GM12878 (cell line): ENCODE measurements around the gene SGIP1. TPM values are rescaled to one million over a fixed set of nuclear protein-coding genes. Genes with fewer than 3 reads are reported as not detected.

Experiments
- ATAC-seq: fragments of 200-7000 bp; cut with Tn5 transposase; 3 replicates; pipeline ENCODE4 v1.9.1; 2020; ENCODE audit warnings: mild to moderate bottlenecking, moderate library complexity
- BruUV-seq: library from RNA; stranded (reverse); fragments of 400-500 nt; replicated peaks from 2 replicates; lab custom pipeline; 2021; lab: Mats Ljungman, UMichigan
- CTCF ChIA-PET: fragments of 300-600 bp; sonication (Branson Sonifier 250); formaldehyde crosslinking; extraction: SDS; loops from one replicate; lab custom pipeline; 2021; ENCODE audit warnings: inconsistent platforms; lab: Yijun Ruan, JAX
- POLR2A ChIA-PET: fragments of 350-600 bp; formaldehyde crosslinking; extraction: SDS; loops from one replicate; lab custom pipeline; 2021; ENCODE audit warnings: inconsistent platforms; lab: Charles Lee
- RAD21 ChIA-PET: fragments of 300-600 bp; sonication (Branson Sonifier 250); formaldehyde crosslinking; loops from one replicate; lab custom pipeline; 2023; ENCODE audit warnings: antibody characterized with exemption; ENCODE audit not compliant: unreplicated experiment; lab: Charles Lee
- SMC1A ChIA-PET: fragments of 300-600 bp; sonication (Branson Sonifier 250); formaldehyde crosslinking; loops from one replicate; lab custom pipeline; 2023; ENCODE audit not compliant: unreplicated experiment, uncharacterized antibody; lab: Charles Lee
- DNase-seq: peaks from one replicate; pipeline ENCODE4 v3.0.0-alpha.2; 2011; ENCODE audit warnings: low read depth, low spot score
- FAIRE-seq: peaks from 3 replicates; lab custom pipeline; 2011; peaks lifted over from hg19 to GRCh38; lab: Jason Lieb, UNC
- H2AFZ ChIP-seq: 2 replicates; pipeline ENCODE4 v1.6.0; 2011; ENCODE audit warnings: low read depth, low read length, control low read depth; ENCODE audit not compliant: control insufficient read depth
- H3K27ac ChIP-seq: 2 replicates; pipeline ENCODE4 v1.5.1; 2011; ENCODE audit warnings: control low read depth; ENCODE audit not compliant: control insufficient read depth, insufficient read depth
- H3K27me3 ChIP-seq, 2 experiments: replicated peaks in 1 of 2; 2 replicates each; pipeline versions ENCODE4 v1.6.0 to v1.6.1; 2011; ENCODE audit warnings: low read length in 1 of 2; ENCODE audit not compliant: control insufficient read depth in 2 of 2, insufficient read depth in 2 of 2
- H3K36me3 ChIP-seq, 2 experiments: 2 replicates each; pipeline ENCODE4 v1.5.1; 2011; ENCODE audit warnings: low read length in 1 of 2; ENCODE audit not compliant: control insufficient read depth in 2 of 2, insufficient read depth in 2 of 2
- H3K4me1 ChIP-seq: 2 replicates; pipeline ENCODE4 v1.6.1; 2011; ENCODE audit warnings: mild to moderate bottlenecking, low read length, moderate library complexity, mixed read lengths; ENCODE audit not compliant: control insufficient read depth, insufficient read depth
- H3K4me2 ChIP-seq: 2 replicates; pipeline ENCODE4 v1.6.0; 2011; ENCODE audit warnings: control low read depth; ENCODE audit not compliant: control insufficient read depth, insufficient read depth
- H3K4me3 ChIP-seq: fragments of 200-600 bp; sonication (generic); 2 replicates; pipeline ENCODE4 v1.5.1; 2016
- H3K79me2 ChIP-seq: 2 replicates; pipeline ENCODE4 v1.6.0; 2011; ENCODE audit warnings: low read length; ENCODE audit not compliant: control insufficient read depth, insufficient read depth
- H3K9ac ChIP-seq: 2 replicates; pipeline ENCODE4 v1.8.0; 2011; ENCODE audit warnings: low read length, control low read depth, mixed read lengths; ENCODE audit not compliant: control insufficient read depth, insufficient read depth
- H3K9me3 ChIP-seq: replicated peaks from 3 replicates; pipeline ENCODE4 v1.5.1; 2011; ENCODE audit warnings: mild to moderate bottlenecking, low read length; ENCODE audit not compliant: control insufficient read depth, insufficient read depth
- H4K20me1 ChIP-seq: 2 replicates; pipeline ENCODE4 v1.6.0; 2011; ENCODE audit not compliant: control insufficient read depth, insufficient read depth
- IRF5 ChIP-seq: fragments of 450-650 bp; IDR thresholded peaks from 2 replicates; pipeline ENCODE4 v1.6.1; 2017; ENCODE audit warnings: borderline replicate concordance
- MEF2B ChIP-seq: fragments of 450-650 bp; IDR thresholded peaks from 2 replicates; pipeline ENCODE4 v1.6.1; 2018; ENCODE audit warnings: mild to moderate bottlenecking, moderate library complexity; ENCODE audit not compliant: partially characterized antibody, poor library complexity, severe bottlenecking
- MYC ChIP-seq: IDR thresholded peaks from 2 replicates; pipeline ENCODE4 v1.6.1; 2011; ENCODE audit warnings: mild to moderate bottlenecking, low read length, moderate library complexity, inconsistent platforms; ENCODE audit not compliant: insufficient read depth, insufficient replicate concordance, insufficient read length, severe bottlenecking
- SRF ChIP-seq, 2 experiments: IDR thresholded peaks; 2 replicates each; pipeline ENCODE4 v1.6.1; 2011; ENCODE audit warnings: low read depth in 2 of 2, low read length in 2 of 2, mild to moderate bottlenecking in 1 of 2, moderate library complexity in 1 of 2
- ZSCAN29 ChIP-seq: fragments of 450-650 bp; IDR thresholded peaks from 2 replicates; pipeline ENCODE4 v1.6.1; 2017; ENCODE audit warnings: mild to moderate bottlenecking, moderate library complexity
- WGBS: methylation state at CpG from one replicate; pipeline ENCODE4 v1.1.6; 2016; ENCODE audit warnings: low lambda C conversion rate; ENCODE audit not compliant: insufficient replicate concordance, insufficient coverage; ENCODE audit errors: missing lambda C conversion rate; 5-methylcytosine and 5-hydroxymethylcytosine counted together
- in situ Hi-C: fragments of 300-500 bp; cut with MboI; formaldehyde crosslinking; loops from 9 replicates; pipeline ENCODE4 v1.14.3; 2018; ENCODE audit warnings: mixed read lengths
- intact Hi-C: fragments of 100-400 bp; cut with micrococcal nuclease; formaldehyde crosslinking; loops from one replicate; pipeline ENCODE4 v1.14.2; 2022; ENCODE audit not compliant: unreplicated experiment
- polyA plus RNA-seq, 11 experiments: library from polyadenylated mRNA; depleted of rRNA in 4 of 11; unstranded in 6 of 11; stranded (reverse) in 5 of 11; fragments of >200 nt; fragmentation: Nextera tagmentation in 4 of 11; fragmentation: Illumina TruSeq in 1 of 11; extraction: Ambion mirVana in 4 of 11; extraction: Trizol in 1 of 11; gene quantifications; 1 replicate in 1 of 11; 2 replicates in 10 of 11; pipeline versions ENCODE4 v1.2.1 to v1.2.3, GENCODE V29; 2011 to 2016; ENCODE audit warnings: inconsistent platforms in 2 of 11, missing spikeins in 2 of 11, low read depth in 1 of 11
- total RNA-seq, 4 experiments: library from RNA; depleted of rRNA in 3 of 4; stranded (reverse); fragments of >200 nt in 3 of 4; fragmentation: Illumina TruSeq in 1 of 4; extraction: Trizol in 1 of 4; gene quantifications; 2 replicates each; pipeline versions ENCODE4 v1.2.1 to v1.2.3, GENCODE V29; 2013 to 2021

The SGIP1 gene
- total and polyA plus RNA-seq, 10 of the 15 experiments (the other 5 are each of a cell fraction or from before 2014, with no cell fraction given): 0.15 TPM; not detected in 9

- H3K9me3 ChIP-seq: no peaks in the 10 kb centered on the region
- H3K4me3 ChIP-seq: no peak overlapping the region
- ATAC-seq: no peak
- no peak overlapping the region for H3K9ac ChIP-seq
- H3K79me2 ChIP-seq: no peaks in the 10 kb centered on the region
- no peak for DNase-seq
- H4K20me1 ChIP-seq: no peaks in the 10 kb centered on the region
- TF ChIP-seq ZSCAN29: no peak
- no peak for TF ChIP-seq SRF (IDR thresholded peaks at IDR 0.05; ENCODE audit: low read depth in 2 of 2, low read length in 2 of 2)
- TF ChIP-seq MYC: no peak
- no peak for TF ChIP-seq IRF5
- no peak for TF ChIP-seq MEF2B
- ChIA-PET SMC1A (no interaction called here), CTCF (interaction anchor here (0.6 kb wide), 1 partner anchor 118 kb away, joined by 3 read pairs; no protein-coding TSS in a partner anchor), RAD21 (no interaction called here), POLR2A (no interaction called here)
- no peaks in the 10 kb centered on the region for H3K4me1 ChIP-seq
- no peak for FAIRE-seq
- H3K27ac ChIP-seq: no peak overlapping the region
- H2AFZ ChIP-seq: no peak overlapping the region
- H3K27me3 ChIP-seq: no peaks in the 10 kb centered on the region
- no peak overlapping the region for H3K4me2 ChIP-seq
- in situ Hi-C loops (no loop called here), intact Hi-C loops (no loop called here)
- BruUV-seq: no TSS peak
- H3K36me3 ChIP-seq: no peaks in the 10 kb centered on the region
- 11% methylated on average over 8 of the region's 8 CpGs for WGBS
Measured at GRCh38 chr1:66542811-66543767, 9.1 kb downstream of the SGIP1 start.
